Esophagus squamous epithelium (tissue), 5 donors: Measurements from ENCODE around the gene UBAC2. TPM values are rescaled to one million over a fixed set of nuclear protein-coding genes. Genes with fewer than 3 reads are reported as not detected.

Source experiments
- DNase-seq: peaks from one replicate; lab custom pipeline; 2025; lab: John Stamatoyannopoulos, UW
- H3K27ac ChIP-seq, 4 donors: fragments of 200-600 bp; sonication (generic); one replicate each; pipeline ENCODE4 v1.5.1; 2016 to 2019; ENCODE audit warnings: mild to moderate bottlenecking in 1 of 4
- H3K27me3 ChIP-seq, 4 donors: fragments of 200-600 bp; sonication (generic); 1 replicate in 3 of 4; 2 replicates in 1 of 4; pipeline versions ENCODE4 v1.5.1 to v1.6.0; 2017 to 2021; ENCODE audit warnings: antibody characterized with exemption in 1 of 4
- H3K36me3 ChIP-seq, 3 donors: fragments of 200-600 bp; sonication (generic); one replicate each; pipeline ENCODE4 v1.5.1; 2016 to 2019
- H3K4me1 ChIP-seq, 3 donors: fragments of 200-600 bp; sonication (generic); one replicate each; pipeline ENCODE4 v1.5.1; 2017 to 2019
- H3K4me3 ChIP-seq, 4 donors: fragments of 200-600 bp; sonication (generic); 1 replicate in 3 of 4; 2 replicates in 1 of 4; pipeline ENCODE4 v1.5.1; 2016 to 2019; ENCODE audit warnings: mild to moderate bottlenecking in 2 of 4, moderate library complexity in 1 of 4
- H3K9me3 ChIP-seq, 3 donors: fragments of 200-600 bp; sonication (generic); one replicate each; pipeline ENCODE4 v1.5.1; 2016 to 2019
- CTCF ChIP-seq, 6 experiments: fragments of 450-650 bp in 4 of 6; fragments of 200-600 bp in 2 of 6; sonication (generic) in 2 of 6; IDR thresholded peaks; one replicate each; pipeline ENCODE4 v1.5.1; 2016 to 2019; ENCODE audit warnings: antibody characterized with exemption in 6 of 6, mild to moderate bottlenecking in 4 of 6, moderate library complexity in 4 of 6
- POLR2A ChIP-seq, 4 donors: fragments of 450-650 bp; IDR thresholded peaks; one replicate each; pipeline ENCODE4 v1.6.1; 2017; ENCODE audit warnings: antibody characterized with exemption in 4 of 4, mild to moderate bottlenecking in 4 of 4, moderate library complexity in 3 of 4
- WGBS, 2 donors: methylation state at CpG; one replicate each; pipeline ENCODE4 v1.1.5; 2018; 5-methylcytosine and 5-hydroxymethylcytosine counted together
- intact Hi-C: fragments of 100-400 bp; cut with DNase I; formaldehyde crosslinking; loops from one replicate; pipeline ENCODE4 v1.15.0; 2022
- total RNA-seq, 4 donors: library from RNA; depleted of rRNA; stranded (reverse); fragments of >200 nt; gene quantifications; one replicate each; pipeline ENCODE4 v1.1.0, GENCODE V29; 2016
- donor health status: DM: yes; HTN: yes; CAD: no.

The UBAC2 gene
- total RNA-seq, 4 donors from 2014 or later = 60.8 to 84.6 (median 75.0) TPM

- TF ChIP-seq POLR2A (IDR thresholded peaks at IDR 0.05) (no peak), CTCF (IDR thresholded peaks at IDR 0.05) (no peak)
- no peaks in the 10 kb centered on the region for H3K27me3 ChIP-seq
- peaks cover 0 to 43% (median 9%) of the 10 kb centered on the region in 3 donors for H3K4me1 ChIP-seq
- peak overlapping the region; percentile 35 to 77 (median 76) for H3K27ac ChIP-seq
- WGBS, 2 donors = 74 to 90% methylated on average over 8 of the region's 8 CpGs
- peak overlapping the region in 3 of 4 donors; percentile 25 to 49 (median 32) for H3K4me3 ChIP-seq
- no peak for DNase-seq
- intact Hi-C loops = no loop called here
- H3K9me3 ChIP-seq = no peaks in the 10 kb centered on the region
- peaks cover 0 to 25% (median 0%) of the 10 kb centered on the region in 3 donors for H3K36me3 ChIP-seq
These were observed 104.9 kb downstream of the UBAC2 start for GRCh38 chr13:99305566-99305965.

- Histone ChIP-seq H3K4me3 (peak within 1 kb of the TSS in 3 of 4 donors; percentile 25 to 49 (median 32)), H3K4me1 (peaks cover 10 to 51% (median 13%) of the 10 kb centered on the region in 3 donors), H3K27me3 (no peaks in the 10 kb centered on the region), H3K36me3 (peaks cover 0 to 25% (median 0%) of the 10 kb centered on the region in 3 donors), H3K9me3 (no peaks in the 10 kb centered on the region), H3K27ac (peak within 1 kb of the TSS; percentile 55 to 88 (median 76))
- 52 to 58% methylated on average over 4 of the region's 4 CpGs for WGBS, 2 donors
- intact Hi-C loops = no loop called here
- TF ChIP-seq POLR2A (IDR thresholded peaks at IDR 0.05) = peak in 3 of 4 donors; percentile 22 to 87 (median 67)
- TF ChIP-seq CTCF (IDR thresholded peaks at IDR 0.05) = no peak
- DNase-seq = no peak
These were observed 106.6 kb downstream of the UBAC2 start, which contains the start of gene GPR183 for GRCh38 chr13:99307247-99307646. Gene GPR183, minus strand, starts transcription at chr13:99307399. Its CDS starts 11,254 bp downstream, at chr13:99296145.

GRCh38 chr13:99307648-99308339 lies 107.1 kb downstream of the UBAC2 start:
- Histone ChIP-seq H3K27ac (peak overlapping the region; percentile 55 to 88 (median 76)), H3K36me3 (peaks cover 0 to 24% (median 0%) of the 10 kb centered on the region in 3 donors), H3K4me3 (no peak overlapping the region), H3K27me3 (no peaks in the 10 kb centered on the region), H3K4me1 (peaks cover 10 to 57% (median 13%) of the 10 kb centered on the region in 3 donors), H3K9me3 (no peaks in the 10 kb centered on the region)
- intact Hi-C loops = no loop called here
- TF ChIP-seq CTCF (IDR thresholded peaks at IDR 0.05) (no peak), POLR2A (IDR thresholded peaks at IDR 0.05) (no peak)
- DNase-seq = no peak
- 35 to 41% methylated on average over 6 of the region's 6 CpGs for WGBS, 2 donors

- no peak for DNase-seq
- WGBS, 2 donors = 68 to 70% methylated on average over 3 of the region's 3 CpGs
- intact Hi-C loops = no loop called here
- Histone ChIP-seq H3K27ac (peak overlapping the region; percentile 55 to 88 (median 76)), H3K36me3 (peaks cover 0 to 17% (median 0%) of the 10 kb centered on the region in 3 donors), H3K4me1 (peaks cover 10 to 65% (median 16%) of the 10 kb centered on the region in 3 donors), H3K27me3 (no peaks in the 10 kb centered on the region), H3K9me3 (no peaks in the 10 kb centered on the region), H3K4me3 (no peak overlapping the region)
- TF ChIP-seq CTCF (IDR thresholded peaks at IDR 0.05) = no peak
- no peak for TF ChIP-seq POLR2A (IDR thresholded peaks at IDR 0.05)
These were observed 107.9 kb downstream of the UBAC2 start for GRCh38 chr13:99308471-99309087.
